ENCODE results near the gene C1S.
"Not testable (repeated sequence)": the region's sequence is repeated elsewhere in the genome, so short reads cannot be mapped to it uniquely, and the experiment has no call there.

Gene C1S

GRCh38 chr12:7060353-7060954 lies at the start of gene C1S:
Gene C1S, plus strand, starts transcription at chr12:7060718. Its CDS starts 1,195 bp downstream, at chr12:7061913.
- DNase-seq (ENCODE audit: low spot score), result no peak

- DNase-seq (ENCODE audit: low spot score), result not testable (repeated sequence)
Measured at GRCh38 chr12:7011398-7011797, 49.1 kb upstream of the C1S start.

- DNase-seq (ENCODE audit: low spot score), result no peak
Measured at GRCh38 chr12:7012024-7012607, 48.4 kb upstream of the C1S start.

- DNase-seq (ENCODE audit: low spot score), result no peak
Measured at GRCh38 chr12:7013101-7013500, 47.4 kb upstream of the C1S start.

- DNase-seq (ENCODE audit: low spot score), result no peak
Measured at GRCh38 chr12:7015555-7016370, 44.8 kb upstream of the C1S start.

- no peak for DNase-seq (ENCODE audit: low spot score)
Measured at GRCh38 chr12:7016958-7017571, 43.5 kb upstream of the C1S start.

GRCh38 chr12:7017870-7018349 lies 42.6 kb upstream of the C1S start:
- DNase-seq (ENCODE audit: low spot score), result peak; percentile 67

GRCh38 chr12:7018350-7019042 lies 42.0 kb upstream of the C1S start, which contains the start of gene LPCAT3:
Gene LPCAT3, minus strand, starts transcription at chr12:7018476. Its CDS starts 52 bp downstream, at chr12:7018424.
- peak; percentile 99 for DNase-seq (ENCODE audit: low spot score)

- no peak for DNase-seq (ENCODE audit: low spot score)
Measured at GRCh38 chr12:7019043-7019569, 41.4 kb upstream of the C1S start.

- no peak for DNase-seq (ENCODE audit: low spot score)
Measured at GRCh38 chr12:7021956-7022355, 38.6 kb upstream of the C1S start.

- no peak for DNase-seq (ENCODE audit: low spot score)
Measured at GRCh38 chr12:7023114-7023513, 37.4 kb upstream of the C1S start.

GRCh38 chr12:7026854-7027253 lies 33.7 kb upstream of the C1S start:
- no peak for DNase-seq (ENCODE audit: low spot score)

- no peak for DNase-seq (ENCODE audit: low spot score)
Measured at GRCh38 chr12:7031306-7031705, 29.2 kb upstream of the C1S start.

- no peak for DNase-seq (ENCODE audit: low spot score)
Measured at GRCh38 chr12:7032990-7033389, 27.5 kb upstream of the C1S start.

- no peak for DNase-seq (ENCODE audit: low spot score)
Measured at GRCh38 chr12:7034464-7034863, 26.1 kb upstream of the C1S start.

GRCh38 chr12:7035463-7035862 lies 25.1 kb upstream of the C1S start:
- DNase-seq (ENCODE audit: low spot score), result no peak

- DNase-seq (ENCODE audit: low spot score), result not testable (repeated sequence)
Measured at GRCh38 chr12:7037411-7037810, 23.1 kb upstream of the C1S start.

GRCh38 chr12:7038591-7038990 lies 21.9 kb upstream of the C1S start:
- DNase-seq (ENCODE audit: low spot score), result no peak

- no peak for DNase-seq (ENCODE audit: low spot score)
Measured at GRCh38 chr12:7039403-7039802, 21.1 kb upstream of the C1S start.

- peak; percentile 37 for DNase-seq (ENCODE audit: low spot score)
Measured at GRCh38 chr12:7042842-7043241, 17.7 kb upstream of the C1S start.

- DNase-seq (ENCODE audit: low spot score), result no peak
Measured at GRCh38 chr12:7045913-7046312, 14.6 kb upstream of the C1S start.

Data from NAMALWA (cell line).